Neural cell (in vitro differentiated cells): ENCODE measurements around the gene UBA6. TPM values are rescaled to one million over a fixed set of nuclear protein-coding genes. Genes with fewer than 3 reads are reported as not detected.

Source experiments
- H2AFZ ChIP-seq: fragments of 200-600, 300-800 bp; sonication (generic), shearing (Covaris generic); 2 replicates; pipeline ENCODE4 v1.6.0; 2014; ENCODE audit warnings: low read depth, mild to moderate bottlenecking, antibody characterized with exemption, low read length, moderate library complexity
- H3F3A ChIP-seq: fragments of 200-600 bp; shearing (Covaris generic); 2 replicates; pipeline ENCODE4 v1.6.1; 2016; ENCODE audit warnings: mild to moderate bottlenecking, moderate library complexity, mixed read lengths, antibody characterized with exemption, low read length; ENCODE audit not compliant: insufficient read depth, poor library complexity, severe bottlenecking
- H3K27ac ChIP-seq: fragments of 200-600, 300-800 bp; sonication (generic), shearing (Covaris generic); 2 replicates; pipeline ENCODE4 v1.5.1; 2014; ENCODE audit warnings: mild to moderate bottlenecking, low read length, moderate library complexity
- H3K27me3 ChIP-seq: fragments of 300-800, 200-600 bp; sonication (generic), shearing (Covaris generic); 2 replicates; pipeline ENCODE4 v1.6.0; 2014; ENCODE audit warnings: mild to moderate bottlenecking, low read depth, low read length, moderate library complexity; ENCODE audit not compliant: insufficient read depth
- H3K36me3 ChIP-seq: fragments of 300-800, 200-600 bp; sonication (generic), shearing (Covaris generic); 2 replicates; pipeline ENCODE4 v1.5.1; 2014; ENCODE audit warnings: mild to moderate bottlenecking, antibody characterized with exemption, low read length, moderate library complexity; ENCODE audit not compliant: insufficient read depth
- H3K4me2 ChIP-seq: fragments of 300-800, 200-600 bp; sonication (generic), shearing (Covaris generic); 2 replicates; pipeline ENCODE4 v1.6.0; 2014; ENCODE audit warnings: mild to moderate bottlenecking, low read length
- H3K4me3 ChIP-seq: fragments of 300-800, 200-600 bp; sonication (generic), shearing (Covaris generic); 2 replicates; pipeline ENCODE4 v1.5.1; 2014; ENCODE audit warnings: mild to moderate bottlenecking, low read length, moderate library complexity
- H3K79me2 ChIP-seq: fragments of 200-600 bp; shearing (Covaris generic); replicated peaks from 2 replicates; pipeline ENCODE4 v1.6.0; 2014; ENCODE audit warnings: mild to moderate bottlenecking, low read length, moderate library complexity; ENCODE audit not compliant: insufficient read depth
- H3K9ac ChIP-seq: fragments of 300-800, 200-600 bp; sonication (generic), shearing (Covaris generic); 2 replicates; pipeline ENCODE4 v1.6.1; 2016; ENCODE audit warnings: mild to moderate bottlenecking, low read length, mixed read lengths
- H3K9me2 ChIP-seq: fragments of 200-600 bp; shearing (Covaris generic); 2 replicates; pipeline ENCODE4 v1.6.1; 2016; ENCODE audit warnings: mild to moderate bottlenecking, low read length, mixed read lengths; ENCODE audit not compliant: insufficient read depth
- H3K9me3 ChIP-seq: fragments of 200-600, 300-800 bp; sonication (generic), shearing (Covaris generic); 2 replicates; pipeline ENCODE4 v1.6.1; 2016; ENCODE audit warnings: mild to moderate bottlenecking, mixed run types, low read length, moderate library complexity, mixed read lengths
- H4K20me1 ChIP-seq: fragments of 200-600 bp; shearing (Covaris generic); 2 replicates; pipeline ENCODE4 v1.6.1; 2016; ENCODE audit warnings: mild to moderate bottlenecking, mixed run types; ENCODE audit not compliant: insufficient read depth
- CTCF ChIP-seq: fragments of 450-650 bp; IDR thresholded peaks from 2 replicates; pipeline ENCODE4 v1.5.1; 2014; ENCODE audit warnings: antibody characterized with exemption, mild to moderate bottlenecking, moderate library complexity; ENCODE audit not compliant: poor library complexity, severe bottlenecking
- EP300 ChIP-seq: fragments of 450-650 bp; conservative IDR thresholded peaks from 2 replicates; pipeline ENCODE4 v1.6.1; 2014; ENCODE audit warnings: antibody characterized with exemption, mild to moderate bottlenecking, moderate library complexity; ENCODE audit not compliant: poor library complexity, severe bottlenecking
- EZH2 ChIP-seq: fragments of 200-600, 300-800 bp; shearing (Covaris generic), sonication (generic); IDR thresholded peaks from 2 replicates; pipeline ENCODE4 v1.6.1; 2014; ENCODE audit warnings: antibody characterized with exemption, low read length, borderline replicate concordance, mild to moderate bottlenecking; ENCODE audit not compliant: insufficient read depth, poor library complexity, severe bottlenecking
- MXI1 ChIP-seq: fragments of 450-650 bp; conservative IDR thresholded peaks from 2 replicates; pipeline ENCODE4 v1.6.1; 2014; ENCODE audit warnings: antibody characterized with exemption, mild to moderate bottlenecking; ENCODE audit not compliant: poor library complexity, severe bottlenecking
- POLR2AphosphoS5 ChIP-seq: IDR thresholded peaks from 2 replicates; pipeline ENCODE4 v1.6.1; 2012
- RAD21 ChIP-seq: fragments of 450-650 bp; conservative IDR thresholded peaks from 2 replicates; pipeline ENCODE4 v1.6.1; 2014; ENCODE audit warnings: antibody characterized with exemption, mild to moderate bottlenecking, moderate library complexity
- REST ChIP-seq: IDR thresholded peaks from 2 replicates; pipeline ENCODE4 v1.6.1; 2012; ENCODE audit warnings: borderline replicate concordance
- SMC3 ChIP-seq: fragments of 450-650 bp; conservative IDR thresholded peaks from 2 replicates; pipeline ENCODE4 v1.6.1; 2014; ENCODE audit warnings: antibody characterized with exemption, mild to moderate bottlenecking, moderate library complexity; ENCODE audit not compliant: poor library complexity
- TAF1 ChIP-seq: IDR thresholded peaks from 2 replicates; pipeline ENCODE4 v1.6.1; 2012; ENCODE audit warnings: low read depth
- polyA plus RNA-seq: library from polyadenylated mRNA; depleted of rRNA; stranded (reverse); fragments of >200 nt; gene quantifications from 2 replicates; pipeline ENCODE4 v1.2.3, GENCODE V29; 2014

UBA6 gene
- polyA plus RNA-seq, 1 donor from 2014 or later, result 126 TPM

- Histone ChIP-seq H3K79me2 (no peaks in the 10 kb centered on the region), H3K9me2 (no peaks in the 10 kb centered on the region), H4K20me1 (no peaks in the 10 kb centered on the region), H3F3A (no peaks in the 10 kb centered on the region), H3K36me3 (no peaks in the 10 kb centered on the region), H3K27ac (no peak overlapping the region), H3K27me3 (no peaks in the 10 kb centered on the region), H3K4me2 (no peak overlapping the region), H3K9ac (no peak overlapping the region), H3K4me3 (no peak overlapping the region), H2AFZ (no peak overlapping the region), H3K9me3 (no peaks in the 10 kb centered on the region)
- TF ChIP-seq EP300, result no peak
- no peak for TF ChIP-seq MXI1
- TF ChIP-seq POLR2AphosphoS5, result no peak
- no peak for TF ChIP-seq CTCF
- no peak for TF ChIP-seq REST
These were observed 48.3 kb upstream of the UBA6 start for GRCh38 chr4:67749286-67749685.

GRCh38 chr4:67746797-67747495 is 46.0 kb upstream of the UBA6 start:
- Histone ChIP-seq H3K27me3 (no peaks in the 10 kb centered on the region), H3K4me3 (no peak overlapping the region), H3K79me2 (no peaks in the 10 kb centered on the region), H3K36me3 (no peaks in the 10 kb centered on the region), H3K9ac (no peak overlapping the region), H3K4me2 (no peak overlapping the region), H4K20me1 (no peaks in the 10 kb centered on the region), H3F3A (no peaks in the 10 kb centered on the region), H2AFZ (no peak overlapping the region), H3K27ac (no peak overlapping the region), H3K9me2 (no peaks in the 10 kb centered on the region), H3K9me3 (no peaks in the 10 kb centered on the region)
- no peak for TF ChIP-seq MXI1
- no peak for TF ChIP-seq REST
- TF ChIP-seq POLR2AphosphoS5, result no peak
- TF ChIP-seq TAF1, result no peak
- TF ChIP-seq CTCF, result peak; percentile 64
- no peak for TF ChIP-seq EZH2
- no peak for TF ChIP-seq EP300
- TF ChIP-seq RAD21, result peak; percentile 54
- peak; percentile 70 for TF ChIP-seq SMC3
